OCI-LY7 (cell line): ENCODE results near the gene DLGAP1. TPM values are rescaled to one million over a fixed set of nuclear protein-coding genes. Genes with fewer than 3 reads are reported as not detected.
A peak's percentile ranks its signal among the peaks of the same experiment; 100 is the strongest.

ENCODE experiments used
- BruUV-seq: library from RNA; stranded (reverse); fragments of 400-500 nt; replicated peaks from 2 replicates; lab custom pipeline; 2021; lab: Mats Ljungman, UMichigan
- CTCF ChIA-PET: fragments of 300-600 bp; sonication (Branson Sonifier 250); formaldehyde crosslinking; loops from one replicate; lab custom pipeline; 2022; ENCODE audit warnings: antibody characterized with exemption; ENCODE audit not compliant: unreplicated experiment; lab: Charles Lee
- POLR2A ChIA-PET: fragments of 300-600 bp; sonication (Branson Sonifier 250); formaldehyde crosslinking; loops from one replicate; lab custom pipeline; 2022; ENCODE audit warnings: antibody characterized with exemption; lab: Charles Lee
- DNase-seq: peaks from one replicate; pipeline ENCODE4 v3.0.0-alpha.2; 2015; ENCODE audit warnings: low spot score
- H2AFZ ChIP-seq: fragments of 200-600 bp; sonication (generic), shearing (Covaris generic); 2 replicates; pipeline ENCODE4 v1.6.1; 2014; ENCODE audit warnings: mild to moderate bottlenecking, antibody characterized with exemption, low read length, moderate library complexity
- H3K27ac ChIP-seq: fragments of 200-600 bp; sonication (generic); 2 replicates; pipeline ENCODE4 v1.5.1; 2014; ENCODE audit warnings: mixed run types, low read depth, mild to moderate bottlenecking, moderate library complexity, low read length, inconsistent platforms; ENCODE audit not compliant: poor library complexity, severe bottlenecking
- H3K36me3 ChIP-seq: fragments of 200-600 bp; sonication (generic); 2 replicates; pipeline ENCODE4 v1.6.1; 2014; ENCODE audit warnings: mild to moderate bottlenecking, antibody characterized with exemption, low read length, moderate library complexity, mixed read lengths; ENCODE audit not compliant: insufficient read depth
- H3K4me1 ChIP-seq: fragments of 200-600 bp; sonication (generic); 2 replicates; pipeline ENCODE4 v1.5.1; 2014; ENCODE audit warnings: mild to moderate bottlenecking, low read length; ENCODE audit not compliant: insufficient read depth, poor library complexity, severe bottlenecking
- H3K4me2 ChIP-seq: fragments of 200-600 bp; sonication (generic); 2 replicates; pipeline ENCODE4 v1.6.1; 2014; ENCODE audit warnings: mild to moderate bottlenecking, low read length
- H3K4me3 ChIP-seq: fragments of 200-600 bp; sonication (generic); 2 replicates; pipeline ENCODE4 v1.5.1; 2014; ENCODE audit warnings: mild to moderate bottlenecking, low read depth, low read length; ENCODE audit not compliant: poor library complexity, severe bottlenecking
- H3K79me2 ChIP-seq: fragments of 200-600 bp; sonication (generic); 2 replicates; pipeline ENCODE4 v1.6.1; 2016; ENCODE audit warnings: low read depth, mild to moderate bottlenecking, low read length, moderate library complexity, mixed read lengths; ENCODE audit not compliant: insufficient read depth
- H3K9me2 ChIP-seq: fragments of 200-600 bp; sonication (generic); 2 replicates; pipeline ENCODE4 v1.6.1; 2016; ENCODE audit warnings: mild to moderate bottlenecking, low read length, mixed read lengths; ENCODE audit not compliant: insufficient read depth
- H3K9me3 ChIP-seq: fragments of 200-600 bp; sonication (generic); 2 replicates; pipeline ENCODE4 v1.6.1; 2014; ENCODE audit warnings: mild to moderate bottlenecking, mixed run types, low read length, mixed read lengths
- H4K20me1 ChIP-seq: fragments of 200-600 bp; sonication (generic); 2 replicates; pipeline ENCODE4 v1.6.1; 2014; ENCODE audit warnings: mild to moderate bottlenecking, antibody characterized with exemption, low read length, moderate library complexity, mixed read lengths; ENCODE audit not compliant: insufficient read depth
- CTCF ChIP-seq: fragments of 200-600 bp; sonication (generic); conservative IDR thresholded peaks from 2 replicates; pipeline ENCODE4 v1.5.1; 2014; ENCODE audit warnings: mild to moderate bottlenecking, antibody characterized with exemption, low read length, moderate library complexity, mixed read lengths
- EZH2phosphoT487 ChIP-seq: fragments of 200-600 bp; sonication (generic); IDR thresholded peaks from 2 replicates; pipeline ENCODE4 v1.6.1; 2018; ENCODE audit warnings: low read depth, borderline replicate concordance, mild to moderate bottlenecking, mixed run types, antibody characterized with exemption, low read length, moderate library complexity, mixed read lengths
- intact Hi-C: fragments of 100-400 bp; cut with micrococcal nuclease; formaldehyde crosslinking; loops from one replicate; pipeline ENCODE4 v1.10.0; 2022; ENCODE audit not compliant: unreplicated experiment
- total RNA-seq, 2 experiments: library from RNA; depleted of rRNA in 1 of 2; stranded (reverse); fragments of >200 nt in 1 of 2; shearing (Covaris generic) in 1 of 2; gene quantifications; 2 replicates each; pipeline ENCODE4 v1.2.3, GENCODE V29; 2014 to 2022

The DLGAP1 gene
- total RNA-seq, 2 experiments from 2014 or later, result 0.22 TPM; not detected in 1

- intact Hi-C loops, result no loop called here
- CTCF ChIA-PET, result no interaction called here
Observed at GRCh38 chr18:3486512-3486911, 968.6 kb downstream of the DLGAP1 start.

GRCh38 chr18:3485153-3486149, 969.7 kb downstream of the DLGAP1 start:
- Histone ChIP-seq H3K4me1 (peaks cover 18% of the 10 kb centered on the region), H3K79me2 (no peaks in the 10 kb centered on the region), H3K4me3 (no peak overlapping the region), H4K20me1 (no peaks in the 10 kb centered on the region), H2AFZ (peak overlapping the region; percentile 12; the same call in 1 of the 2 replicates), H3K27ac (no peak overlapping the region), H3K36me3 (no peaks in the 10 kb centered on the region), H3K9me2 (no peaks in the 10 kb centered on the region), H3K4me2 (no peak overlapping the region), H3K9me3 (no peaks in the 10 kb centered on the region)
- TF ChIP-seq CTCF (no peak), EZH2phosphoT487 (no peak)
- CTCF ChIA-PET, result no interaction called here
- POLR2A ChIA-PET, result interaction anchor here (0.6 to 1.6 kb wide), 4 partner anchors 8 to 667 kb away, joined by 3 to 4 read pairs (median 4); no protein-coding TSS in a partner anchor
- intact Hi-C loops, result no loop called here
- BruUV-seq, result no TSS peak
- DNase-seq, result no peak

More at GRCh38 chr18:3486512-3486911, 968.6 kb downstream of the DLGAP1 start:
- no TSS peak for BruUV-seq
- H3K9me3 ChIP-seq, result no peaks in the 10 kb centered on the region
- DNase-seq, result no peak
- H4K20me1 ChIP-seq, result no peaks in the 10 kb centered on the region
- POLR2A ChIA-PET, result interaction anchor here (0.5 to 2.7 kb wide), 6 partner anchors 9 to 666 kb away, joined by 3 to 9 read pairs (median 4); no protein-coding TSS in a partner anchor
- no peak overlapping the region for H3K27ac ChIP-seq
- no peak overlapping the region for H3K4me3 ChIP-seq
- no peaks in the 10 kb centered on the region for H3K36me3 ChIP-seq
- TF ChIP-seq CTCF, result no peak
- no peak for TF ChIP-seq EZH2phosphoT487
- H3K9me2 ChIP-seq, result no peaks in the 10 kb centered on the region
- H2AFZ ChIP-seq, result peak overlapping the region; percentile 6; the same call in 1 of the 2 replicates
- H3K79me2 ChIP-seq, result no peaks in the 10 kb centered on the region
- no peak overlapping the region for H3K4me2 ChIP-seq
- peaks cover 18% of the 10 kb centered on the region for H3K4me1 ChIP-seq
